SH-SY5Y (cell line): ENCODE results near the gene B3GALT6.

Source experiments
- GATA2 ChIP-seq: IDR thresholded peaks from 2 replicates; pipeline ENCODE4 v1.6.1; 2011; ENCODE audit warnings: mild to moderate bottlenecking, low read depth, low read length
- GATA3 ChIP-seq: IDR thresholded peaks from 2 replicates; pipeline ENCODE4 v1.6.1; 2011; ENCODE audit warnings: low read depth, mild to moderate bottlenecking, low read length, moderate library complexity

GRCh38 chr1:1255078-1255477, 23.0 kb downstream of the B3GALT6 start:
- TF ChIP-seq GATA2 (no peak), GATA3 (no peak)
